ENCODE results near the gene DEDD.
A peak's percentile ranks its signal among the peaks of the same experiment; 100 is the strongest.

DEDD gene

GRCh38 chr1:161092621-161093028 is 39.8 kb downstream of the DEDD start:
- DNase-seq (ENCODE audit: low read depth) = peak; percentile 49
- TF ChIP-seq POLR2A (IDR thresholded peaks at IDR 0.05; ENCODE audit: extremely low read depth, insufficient read length) (no peak), CTCF (IDR thresholded peaks at IDR 0.05; ENCODE audit: low read depth, low read length) (no peak), MAX (IDR thresholded peaks at IDR 0.05; ENCODE audit: low read depth, low read length) (no peak), MYC (IDR thresholded peaks at IDR 0.05; ENCODE audit: low read depth, low read length) (no peak)

GRCh38 chr1:161091796-161092507 is 40.5 kb downstream of the DEDD start:
- TF ChIP-seq CTCF (IDR thresholded peaks at IDR 0.05; ENCODE audit: low read depth, low read length) = no peak
- no peak for TF ChIP-seq MYC (IDR thresholded peaks at IDR 0.05; ENCODE audit: low read depth, low read length)
- TF ChIP-seq POLR2A (IDR thresholded peaks at IDR 0.05; ENCODE audit: extremely low read depth, insufficient read length) = no peak
- no peak for TF ChIP-seq MAX (IDR thresholded peaks at IDR 0.05; ENCODE audit: low read depth, low read length)
- no peak overlapping the region for H3K4me3 ChIP-seq (ENCODE audit: low read depth, low read length)
- no peak for DNase-seq (ENCODE audit: low read depth)

More at GRCh38 chr1:161092621-161093028, 39.8 kb downstream of the DEDD start:
- no peak overlapping the region for H3K4me3 ChIP-seq (ENCODE audit: low read depth, low read length)

- no peak overlapping the region for H3K4me3 ChIP-seq (ENCODE audit: low read depth, low read length)
- DNase-seq (ENCODE audit: low read depth) = no peak
- TF ChIP-seq CTCF (IDR thresholded peaks at IDR 0.05; ENCODE audit: low read depth, low read length) (no peak), MAX (IDR thresholded peaks at IDR 0.05; ENCODE audit: low read depth, low read length) (no peak), MYC (IDR thresholded peaks at IDR 0.05; ENCODE audit: low read depth, low read length) (no peak), POLR2A (IDR thresholded peaks at IDR 0.05; ENCODE audit: extremely low read depth, insufficient read length) (no peak)
Observed at GRCh38 chr1:161091093-161091492, 41.4 kb downstream of the DEDD start.

GRCh38 chr1:161090617-161091016 is 41.9 kb downstream of the DEDD start:
- TF ChIP-seq CTCF (IDR thresholded peaks at IDR 0.05; ENCODE audit: low read depth, low read length) = no peak
- TF ChIP-seq MYC (IDR thresholded peaks at IDR 0.05; ENCODE audit: low read depth, low read length) = no peak
- TF ChIP-seq MAX (IDR thresholded peaks at IDR 0.05; ENCODE audit: low read depth, low read length) = no peak
- TF ChIP-seq POLR2A (IDR thresholded peaks at IDR 0.05; ENCODE audit: extremely low read depth, insufficient read length) = no peak
- no peak for DNase-seq (ENCODE audit: low read depth)
- H3K4me3 ChIP-seq (ENCODE audit: low read depth, low read length) = no peak overlapping the region

- H3K4me3 ChIP-seq (ENCODE audit: low read depth, low read length) = no peak overlapping the region
- no peak for DNase-seq (ENCODE audit: low read depth)
- TF ChIP-seq MAX (IDR thresholded peaks at IDR 0.05; ENCODE audit: low read depth, low read length) (no peak), CTCF (IDR thresholded peaks at IDR 0.05; ENCODE audit: low read depth, low read length) (no peak), POLR2A (IDR thresholded peaks at IDR 0.05; ENCODE audit: extremely low read depth, insufficient read length) (no peak)
Observed at GRCh38 chr1:161089938-161090337, 42.5 kb downstream of the DEDD start.

Measured in NB4 (cell line).